HG03066 (cell line): ENCODE data around the gene ATE1.
"Not testable (repeated sequence)": the region's sequence is repeated elsewhere in the genome, so short reads cannot be mapped to it uniquely, and the experiment has no call there.

ENCODE experiments used
- ATAC-seq: cut with Tn5 transposase; IDR thresholded peaks from one replicate; pipeline ENCODE4 v1.9.1; 2021; ENCODE audit warnings: low read depth; ENCODE audit not compliant: unreplicated experiment

ATE1 gene

GRCh38 chr10:121834757-121835156, 93.1 kb downstream of the ATE1 start:
- ATAC-seq = no peak

GRCh38 chr10:121833387-121833786, 94.4 kb downstream of the ATE1 start:
- ATAC-seq = no peak

GRCh38 chr10:121832647-121833046, 95.2 kb downstream of the ATE1 start:
- no peak for ATAC-seq

- ATAC-seq = no peak
Measured at GRCh38 chr10:121831777-121832176, 96.1 kb downstream of the ATE1 start.

GRCh38 chr10:121831237-121831636, 96.6 kb downstream of the ATE1 start:
- no peak for ATAC-seq

GRCh38 chr10:121830101-121830500, 97.7 kb downstream of the ATE1 start:
- ATAC-seq = no peak

GRCh38 chr10:121828045-121828444, 99.8 kb downstream of the ATE1 start:
- ATAC-seq = no peak

GRCh38 chr10:121826773-121827172, 101.1 kb downstream of the ATE1 start:
- not testable (repeated sequence) for ATAC-seq

GRCh38 chr10:121823993-121824463, 103.8 kb downstream of the ATE1 start:
- no peak for ATAC-seq

- no peak for ATAC-seq
Measured at GRCh38 chr10:121822724-121823123, 105.1 kb downstream of the ATE1 start.

GRCh38 chr10:121822180-121822579, 105.7 kb downstream of the ATE1 start:
- ATAC-seq = no peak

- no peak for ATAC-seq
Measured at GRCh38 chr10:121819049-121819448, 108.8 kb downstream of the ATE1 start.

- ATAC-seq = no peak
Measured at GRCh38 chr10:121818599-121818998, 109.2 kb downstream of the ATE1 start.

GRCh38 chr10:121816197-121816596, 111.6 kb downstream of the ATE1 start:
- no peak for ATAC-seq

GRCh38 chr10:121813857-121814256, 114.0 kb downstream of the ATE1 start:
- ATAC-seq = no peak

- no peak for ATAC-seq
Measured at GRCh38 chr10:121813211-121813815, 114.5 kb downstream of the ATE1 start.

- ATAC-seq = no peak
Measured at GRCh38 chr10:121812031-121812430, 115.8 kb downstream of the ATE1 start.

GRCh38 chr10:121811386-121811785, 116.4 kb downstream of the ATE1 start:
- ATAC-seq = no peak

- no peak for ATAC-seq
Measured at GRCh38 chr10:121808835-121809234, 119.0 kb downstream of the ATE1 start.

- ATAC-seq = no peak
Measured at GRCh38 chr10:121804460-121804859, 123.4 kb downstream of the ATE1 start.

GRCh38 chr10:121803611-121804010, 124.2 kb downstream of the ATE1 start:
- ATAC-seq = no peak

- no peak for ATAC-seq
Measured at GRCh38 chr10:121800831-121801230, 127.0 kb downstream of the ATE1 start.

- no peak for ATAC-seq
Measured at GRCh38 chr10:121800146-121800545, 127.7 kb downstream of the ATE1 start.
